H1 (cell line): ENCODE measurements around the gene CHSY1. TPM values are rescaled to one million over a fixed set of nuclear protein-coding genes. Genes with fewer than 3 reads are reported as not detected.

Source experiments
- CTCF ChIA-PET: fragments of 300-600 bp; sonication (Branson Sonifier 250); formaldehyde crosslinking; loops from one replicate; lab custom pipeline; 2021; ENCODE audit not compliant: partially characterized antibody; lab: Charles Lee
- POLR2A ChIA-PET: fragments of 300-600 bp; sonication (Branson Sonifier 250); formaldehyde crosslinking; loops from one replicate; lab custom pipeline; 2021; ENCODE audit warnings: inconsistent platforms; ENCODE audit not compliant: partially characterized antibody; lab: Charles Lee
- DNase-seq, 2 experiments: peaks; one replicate each; pipeline versions ENCODE4 v3.0.0 to v3.0.0-alpha.2; 2010 to 2022; ENCODE audit warnings: low spot score in 2 of 2, low read depth in 1 of 2, mixed read lengths in 1 of 2
- FAIRE-seq: peaks from 2 replicates; lab custom pipeline; 2011; peaks lifted over from hg19 to GRCh38; lab: Jason Lieb, UNC
- H2AFZ ChIP-seq: 2 replicates; pipeline ENCODE4 v1.8.1; 2012; ENCODE audit warnings: low read length, inconsistent platforms
- H2AK5ac ChIP-seq: 2 replicates; pipeline ENCODE4 v1.6.1; 2013; ENCODE audit warnings: low read depth, low read length
- H2BK120ac ChIP-seq: replicated peaks from 2 replicates; pipeline ENCODE3; 2013; ENCODE audit warnings: low read depth, low read length, inconsistent platforms
- H2BK12ac ChIP-seq: 2 replicates; pipeline ENCODE4 v1.6.1; 2013; ENCODE audit warnings: low read depth, low read length
- H2BK15ac ChIP-seq: 2 replicates; pipeline ENCODE4 v1.6.1; 2013; ENCODE audit warnings: low read length
- H2BK20ac ChIP-seq: 2 replicates; pipeline ENCODE4 v1.6.1; 2013; ENCODE audit warnings: low read length
- H2BK5ac ChIP-seq: 2 replicates; pipeline ENCODE4 v1.6.1; 2013; ENCODE audit warnings: low read depth, low read length
- H3K14ac ChIP-seq: 2 replicates; pipeline ENCODE4 v1.6.1; 2013; ENCODE audit warnings: inconsistent platforms; ENCODE audit not compliant: insufficient read length
- H3K18ac ChIP-seq: 2 replicates; pipeline ENCODE4 v1.6.1; 2013; ENCODE audit warnings: low read length; ENCODE audit errors: extremely low read depth
- H3K23ac ChIP-seq: 2 replicates; pipeline ENCODE4 v1.6.1; 2013; ENCODE audit warnings: inconsistent platforms; ENCODE audit not compliant: insufficient read length
- H3K23me2 ChIP-seq: 2 replicates; pipeline ENCODE4 v1.6.1; 2013; ENCODE audit warnings: low read depth, low read length
- H3K27ac ChIP-seq: 2 replicates; pipeline ENCODE4 v1.6.1; 2011; ENCODE audit warnings: low read depth, low read length, inconsistent platforms
- H3K27me3 ChIP-seq, 4 experiments: replicated peaks in 1 of 4; 1 replicate in 1 of 4; 2 replicates in 3 of 4; pipeline versions ENCODE4 v1.6.1 to v1.8.1; 2011 to 2013; ENCODE audit warnings: low read length in 3 of 4, mild to moderate bottlenecking in 3 of 4, inconsistent platforms in 2 of 4, mixed read lengths in 2 of 4, moderate library complexity in 1 of 4; ENCODE audit not compliant: control insufficient read depth in 3 of 4, insufficient read depth in 3 of 4; ENCODE audit errors: extremely low read depth in 1 of 4
- H3K36me3 ChIP-seq, 4 experiments: 2 replicates each; pipeline versions ENCODE4 v1.6.1 to v1.8.1; 2011 to 2013; ENCODE audit warnings: mild to moderate bottlenecking in 4 of 4, low read length in 3 of 4, moderate library complexity in 2 of 4, control low read depth in 1 of 4, inconsistent platforms in 1 of 4; ENCODE audit not compliant: insufficient read depth in 4 of 4, control insufficient read depth in 2 of 4
- H3K4ac ChIP-seq: replicated peaks from 2 replicates; pipeline ENCODE3; 2013; ENCODE audit warnings: low read length, low read depth, mixed read lengths, inconsistent platforms; ENCODE audit not compliant: insufficient read length
- H3K4me1 ChIP-seq, 4 experiments: replicated peaks in 1 of 4; 1 replicate in 1 of 4; 2 replicates in 3 of 4; pipeline versions ENCODE4 v1.6.1 to v1.8.1; 2011 to 2013; ENCODE audit warnings: low read length in 3 of 4, inconsistent platforms in 2 of 4, mixed read lengths in 1 of 4; ENCODE audit not compliant: insufficient read depth in 4 of 4, control insufficient read depth in 3 of 4
- H3K4me2 ChIP-seq, 2 experiments: 2 replicates each; pipeline versions ENCODE4 v1.6.1 to v1.8.1; 2011 to 2013; ENCODE audit warnings: low read depth in 2 of 2, low read length in 2 of 2, control low read depth in 1 of 2, inconsistent platforms in 1 of 2, mild to moderate bottlenecking in 1 of 2; ENCODE audit not compliant: insufficient read depth in 1 of 2
- H3K4me3 ChIP-seq, 4 experiments: fragments of 200-600, 300-600 bp in 1 of 4; sonication (generic), shearing (Covaris generic), sonication (Bioruptor Twin) in 1 of 4; 2 replicates each; pipeline versions ENCODE4 v1.5.1 to v1.8.1; 2011 to 2016; ENCODE audit warnings: low read length in 4 of 4, low read depth in 3 of 4, control low read depth in 2 of 4, inconsistent platforms in 2 of 4, mild to moderate bottlenecking in 2 of 4, mixed read lengths in 1 of 4, moderate library complexity in 1 of 4; ENCODE audit not compliant: insufficient read depth in 2 of 4; ENCODE audit errors: extremely low read depth in 1 of 4
- H3K56ac ChIP-seq: replicated peaks from 2 replicates; pipeline ENCODE3; 2013; ENCODE audit warnings: low read depth, mild to moderate bottlenecking, mixed read lengths, low read length, inconsistent platforms; ENCODE audit not compliant: insufficient read length
- H3K79me1 ChIP-seq: 2 replicates; pipeline ENCODE4 v1.6.1; 2013; ENCODE audit warnings: low read depth, low read length, control low read depth
- H3K79me2 ChIP-seq, 2 experiments: 2 replicates each; pipeline versions ENCODE4 v1.6.1 to v1.8.1; 2012 to 2013; ENCODE audit warnings: low read length in 2 of 2, mild to moderate bottlenecking in 2 of 2, inconsistent platforms in 1 of 2; ENCODE audit not compliant: insufficient read depth in 2 of 2, control insufficient read depth in 1 of 2
- H3K9ac ChIP-seq, 4 experiments: replicated peaks in 1 of 4; 1 replicate in 1 of 4; 2 replicates in 3 of 4; pipeline versions ENCODE4 v1.6.1 to v1.8.1; 2011 to 2013; ENCODE audit warnings: low read depth in 3 of 4, low read length in 3 of 4, control low read depth in 2 of 4, mild to moderate bottlenecking in 2 of 4, moderate library complexity in 2 of 4, inconsistent platforms in 1 of 4; ENCODE audit errors: extremely low read depth in 1 of 4
- H3K9me3 ChIP-seq, 2 experiments: 2 replicates each; pipeline versions ENCODE4 v1.6.1 to v1.8.1; 2012 to 2013; ENCODE audit warnings: mild to moderate bottlenecking in 2 of 2, moderate library complexity in 2 of 2, control low read depth in 1 of 2, inconsistent platforms in 1 of 2, low read depth in 1 of 2, low read length in 1 of 2, mixed read lengths in 1 of 2; ENCODE audit not compliant: insufficient read depth in 2 of 2
- H4K20me1 ChIP-seq, 2 experiments: replicated peaks in 1 of 2; 2 replicates each; pipeline versions ENCODE3 to v1.8.1; 2011 to 2013; ENCODE audit warnings: inconsistent platforms in 2 of 2, low read length in 2 of 2, mild to moderate bottlenecking in 1 of 2; ENCODE audit not compliant: insufficient read depth in 2 of 2, control insufficient read depth in 1 of 2
- H4K5ac ChIP-seq: 2 replicates; pipeline ENCODE4 v1.6.1; 2013; ENCODE audit warnings: low read length, low read depth, mixed read lengths, inconsistent platforms; ENCODE audit not compliant: insufficient read length
- H4K8ac ChIP-seq: 2 replicates; pipeline ENCODE4 v1.8.0; 2013; ENCODE audit warnings: mild to moderate bottlenecking, moderate library complexity, low read length, inconsistent platforms; ENCODE audit not compliant: insufficient read depth; ENCODE audit errors: extremely low read depth
- H4K91ac ChIP-seq: replicated peaks from 2 replicates; pipeline ENCODE3; 2013; ENCODE audit warnings: low read length, mixed read lengths, inconsistent platforms; ENCODE audit not compliant: insufficient read length
- ATF3 ChIP-seq: IDR thresholded peaks from 2 replicates; pipeline ENCODE4 v1.6.1; 2011; ENCODE audit warnings: low read depth, mild to moderate bottlenecking, low read length; ENCODE audit not compliant: insufficient read depth
- GABPA ChIP-seq: IDR thresholded peaks from 2 replicates; pipeline ENCODE4 v1.6.1; 2011; ENCODE audit warnings: mild to moderate bottlenecking, low read length, moderate library complexity, borderline replicate concordance; ENCODE audit not compliant: insufficient read depth
- HDAC2 ChIP-seq, 2 experiments: fragments of 300-600 bp in 1 of 2; sonication (generic) in 1 of 2; IDR thresholded peaks; 2 replicates each; pipeline ENCODE4 v1.6.1; 2011 to 2012; ENCODE audit warnings: low read depth in 2 of 2, low read length in 2 of 2, mild to moderate bottlenecking in 2 of 2, moderate library complexity in 2 of 2, borderline replicate concordance in 1 of 2, inconsistent platforms in 1 of 2
- RNF2 ChIP-seq: fragments of 200-900, 300-1000 bp; sonication (generic); IDR thresholded peaks from 2 replicates; pipeline ENCODE4 v1.7.1; 2016; ENCODE audit warnings: borderline replicate concordance, low read depth, mild to moderate bottlenecking, antibody characterized with exemption, low read length; ENCODE audit not compliant: poor library complexity, severe bottlenecking; ENCODE audit errors: missing control alignments
- SIRT6 ChIP-seq: IDR thresholded peaks from one replicate; pipeline ENCODE4 v1.7.1; 2012; ENCODE audit warnings: low read length, inconsistent platforms
- SP2 ChIP-seq: IDR thresholded peaks from 2 replicates; pipeline ENCODE4 v1.6.1; 2012; ENCODE audit warnings: mild to moderate bottlenecking, low read length, inconsistent platforms
- TAF1 ChIP-seq: IDR thresholded peaks from 2 replicates; pipeline ENCODE4 v1.6.1; 2011; ENCODE audit warnings: mild to moderate bottlenecking, low read depth, low read length
- WGBS, 2 experiments: shearing (Covaris generic) in 1 of 2; methylation state at CpG; one replicate each; pipeline versions ENCODE4 v1.1.6 to v1.1.7; 2013 to 2015; ENCODE audit warnings: low lambda C conversion rate in 2 of 2, mixed read lengths in 2 of 2, inconsistent platforms in 1 of 2, low coverage in 1 of 2, missing lambda C conversion rate in 1 of 2; ENCODE audit not compliant: insufficient replicate concordance in 2 of 2, insufficient coverage in 1 of 2, insufficient read length in 1 of 2; ENCODE audit errors: extremely low coverage in 1 of 2, missing lambda C conversion rate in 1 of 2; 5-methylcytosine and 5-hydroxymethylcytosine counted together
- polyA plus RNA-seq, 7 experiments: library from polyadenylated mRNA; depleted of rRNA in 3 of 7; stranded (reverse) in 5 of 7; unstranded in 2 of 7; fragments of >200 nt in 5 of 7; fragments of 200-250 nt in 2 of 7; gene quantifications; 1 replicate in 5 of 7; 2 replicates in 1 of 7; 4 replicates in 1 of 7; pipeline versions ENCODE4 v1.2.1 to v1.2.3, GENCODE V29; 2011 to 2013; ENCODE audit warnings: missing spikeins in 2 of 7, mixed read lengths in 2 of 7
- total RNA-seq: library from RNA; stranded (reverse); fragmentation: NEBNext Ultra II Directional; extraction: Animal tissue kit (Norgen Biotek cat#: 25700); gene quantifications from 2 replicates; pipeline ENCODE4 v1.2.1, GENCODE V29; 2021
- TF ChIP-seq, protein P1 (sequence below), 3 experiments: IDR thresholded peaks; 1 replicate in 2 of 3; 2 replicates in 1 of 3; pipeline versions ENCODE4 v1.5.1 to v1.6.1; 2011; ENCODE audit warnings: low read length in 3 of 3, mild to moderate bottlenecking in 3 of 3, inconsistent platforms in 2 of 3, low read depth in 1 of 3, moderate library complexity in 1 of 3; ENCODE audit not compliant: insufficient read depth in 1 of 3; ENCODE audit errors: control extremely low read depth in 1 of 3

CHSY1 gene
- total and polyA plus RNA-seq, 2 of the 8 experiments (the other 6 are each of a cell fraction or from before 2014, with no cell fraction given) = 24.9 to 60.7 TPM

GRCh38 chr15:101198031-101198575 is 53.7 kb downstream of the CHSY1 start:
- H4K20me1 ChIP-seq = peaks cover 26 to 28% of the 10 kb centered on the region in 2 experiments
- H3K79me1 ChIP-seq = peaks cover 20% of the 10 kb centered on the region
- H2BK5ac ChIP-seq = peak overlapping the region; percentile 47; the same call in 1 of the 2 replicates
- no peaks in the 10 kb centered on the region for H3K36me3 ChIP-seq
- H3K79me2 ChIP-seq = peaks cover 8 to 94% of the 10 kb centered on the region in 2 experiments
- H3K14ac ChIP-seq = no peak overlapping the region
- H3K9ac ChIP-seq = no peak overlapping the region; a peak in 1 of 7 replicates
- H3K27me3 ChIP-seq = no peaks in the 10 kb centered on the region
- no peak overlapping the region for H3K56ac ChIP-seq
- H3K4me1 ChIP-seq = peaks cover 9 to 34% (median 18%) of the 10 kb centered on the region in 4 experiments
- 0 out of 2 replicates have a peak overlapping the region, but pooled peaks have one; percentile 3 for H2AK5ac ChIP-seq
- FAIRE-seq (no peak), DNase-seq (no peak)
- H4K8ac ChIP-seq = peak overlapping the region; percentile 57; the same call in 1 of the 2 replicates
- H3K9me3 ChIP-seq = no peaks in the 10 kb centered on the region
- no peak overlapping the region for H3K27ac ChIP-seq
- H3K18ac ChIP-seq = no peak overlapping the region
- no peak overlapping the region for H2BK120ac ChIP-seq
- no peak overlapping the region for H4K91ac ChIP-seq
- CTCF ChIA-PET = interaction anchor here (0.9 to 1.0 kb wide), 2 partner anchors 62 to 193 kb away, joined by 3 read pairs; no protein-coding TSS in a partner anchor
- H4K5ac ChIP-seq = no peak overlapping the region
- POLR2A ChIA-PET = no interaction called here
- no peak overlapping the region for H2BK15ac ChIP-seq
- H3K4me2 ChIP-seq = peak overlapping the region in 1 of 2 experiments; percentile 24; a peak in 1 of 4 replicates
- WGBS, 2 experiments = 94% methylated on average over 16 of the region's 16 CpGs; no CpG with 5 or more reads in 1 of the 2 experiments
- TF ChIP-seq SIRT6 (no peak), GABPA (no peak), ATF3 (no peak), HDAC2 (IDR thresholded peaks at IDR 0.05; ENCODE audit: borderline replicate concordance in 1 of 2, low read depth in 2 of 2, low read length in 2 of 2) (no peak), SP2 (no peak), RNF2 (no peak), TAF1 (no peak)
- TF ChIP-seq, protein P1, sequence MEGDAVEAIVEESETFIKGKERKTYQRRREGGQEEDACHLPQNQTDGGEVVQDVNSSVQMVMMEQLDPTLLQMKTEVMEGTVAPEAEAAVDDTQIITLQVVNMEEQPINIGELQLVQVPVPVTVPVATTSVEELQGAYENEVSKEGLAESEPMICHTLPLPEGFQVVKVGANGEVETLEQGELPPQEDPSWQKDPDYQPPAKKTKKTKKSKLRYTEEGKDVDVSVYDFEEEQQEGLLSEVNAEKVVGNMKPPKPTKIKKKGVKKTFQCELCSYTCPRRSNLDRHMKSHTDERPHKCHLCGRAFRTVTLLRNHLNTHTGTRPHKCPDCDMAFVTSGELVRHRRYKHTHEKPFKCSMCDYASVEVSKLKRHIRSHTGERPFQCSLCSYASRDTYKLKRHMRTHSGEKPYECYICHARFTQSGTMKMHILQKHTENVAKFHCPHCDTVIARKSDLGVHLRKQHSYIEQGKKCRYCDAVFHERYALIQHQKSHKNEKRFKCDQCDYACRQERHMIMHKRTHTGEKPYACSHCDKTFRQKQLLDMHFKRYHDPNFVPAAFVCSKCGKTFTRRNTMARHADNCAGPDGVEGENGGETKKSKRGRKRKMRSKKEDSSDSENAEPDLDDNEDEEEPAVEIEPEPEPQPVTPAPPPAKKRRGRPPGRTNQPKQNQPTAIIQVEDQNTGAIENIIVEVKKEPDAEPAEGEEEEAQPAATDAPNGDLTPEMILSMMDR (IDR thresholded peaks at IDR 0.05; ENCODE audit: control extremely low read depth in 1 of 3, insufficient read depth in 1 of 3, low read depth in 1 of 3, low read length in 3 of 3) = no peak
- H2BK20ac ChIP-seq = no peak overlapping the region
- no peak overlapping the region for H2AFZ ChIP-seq
- H3K4ac ChIP-seq = no peak overlapping the region
- no peak overlapping the region for H3K23ac ChIP-seq
- H3K4me3 ChIP-seq = no peak overlapping the region
- H2BK12ac ChIP-seq = no peak overlapping the region
- no peaks in the 10 kb centered on the region for H3K23me2 ChIP-seq
